ENCODE data around the gene CENPH. TPM values are rescaled to one million over a fixed set of nuclear protein-coding genes. Genes with fewer than 3 reads are reported as not detected.
A peak's percentile ranks its signal among the peaks of the same experiment; 100 is the strongest.

The CENPH gene
- total and polyA plus RNA-seq, 4 experiments from 2014 or later = 6.1 to 8.3 (median 6.6) TPM

DNA sequence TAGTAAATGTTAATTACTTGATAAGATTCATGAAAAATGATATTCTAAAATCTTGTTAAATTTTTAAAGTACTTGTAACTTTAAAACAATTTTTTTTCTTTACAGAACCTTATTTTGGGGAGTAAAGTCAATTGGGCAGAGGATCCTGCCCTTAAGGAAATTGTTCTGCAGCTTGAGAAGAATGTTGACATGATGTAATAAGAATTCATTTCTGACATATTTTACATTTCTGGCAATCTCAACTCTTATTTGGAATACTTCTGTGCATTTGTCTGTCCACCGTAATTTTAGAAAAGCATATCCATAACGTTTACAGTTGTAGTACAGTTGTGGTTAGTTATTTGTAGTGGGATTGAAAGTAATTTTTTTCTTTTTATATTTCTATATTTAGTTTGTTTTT is 20.2 kb downstream of the CENPH start:
- Histone ChIP-seq H3K4me1 (ENCODE audit: insufficient read depth, low read length) (no peaks in the 10 kb centered on the region), H3K4me3 (ENCODE audit: low read length in 2 of 2) (no peak overlapping the region), H3K36me3 (ENCODE audit: insufficient read depth, low read length) (no peaks in the 10 kb centered on the region), H3K27ac (ENCODE audit: low read depth, low read length) (no peak overlapping the region), H3K9me3 (ENCODE audit: control insufficient read depth in 1 of 2, low read length in 2 of 2) (no peaks in the 10 kb centered on the region), H3K27me3 (ENCODE audit: insufficient read depth, low read length) (no peaks in the 10 kb centered on the region)
- POLR2A ChIA-PET (ENCODE audit: partially characterized antibody) = no interaction called here
- no peak overlapping the region for H3K4me3 Mint-ChIP-seq
- no peak for DNase-seq
- H3K9me3 Mint-ChIP-seq = no peaks in the 10 kb centered on the region
- peaks cover 0 to 2% (median under 1%) of the 10 kb centered on the region in 4 donors for H3K4me1 Mint-ChIP-seq
- CTCF ChIA-PET (ENCODE audit: partially characterized antibody) = no interaction called here
- H3K36me3 Mint-ChIP-seq = no peaks in the 10 kb centered on the region
- intact Hi-C loops (cut with micrococcal nuclease) = loop anchor here (2.0 kb wide), 1 partner anchor 127 kb away; no protein-coding TSS in a partner anchor
- H3K27ac Mint-ChIP-seq = no peak overlapping the region
- no peaks in the 10 kb centered on the region for H3K27me3 Mint-ChIP-seq

DNA sequence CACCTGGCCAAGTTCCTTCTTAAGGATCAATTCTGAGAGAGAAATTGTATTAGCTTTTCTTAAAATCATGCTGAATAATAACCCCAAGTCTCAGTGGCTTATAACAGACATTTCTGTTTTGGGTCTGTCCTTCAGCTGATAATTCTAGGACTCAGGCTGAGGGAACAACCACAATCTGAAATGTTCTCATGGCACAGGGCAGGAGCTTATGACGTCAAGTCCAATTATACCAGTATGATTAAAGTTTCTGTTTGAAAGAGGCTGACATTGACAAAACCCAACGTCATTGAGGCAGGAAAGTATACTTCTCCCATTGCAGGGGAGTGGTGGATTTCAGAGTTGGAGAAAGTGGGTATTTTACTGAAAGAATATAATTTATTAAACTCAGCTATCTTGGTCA is 21.8 kb downstream of the CENPH start:
- no peak overlapping the region for H3K27ac ChIP-seq (ENCODE audit: low read depth, low read length)
- H3K4me3 ChIP-seq (ENCODE audit: low read length in 2 of 2) = no peak overlapping the region
- H3K36me3 ChIP-seq (ENCODE audit: insufficient read depth, low read length) = no peaks in the 10 kb centered on the region
- H3K9me3 ChIP-seq (ENCODE audit: control insufficient read depth in 1 of 2, low read length in 2 of 2) = no peaks in the 10 kb centered on the region
- ChIA-PET POLR2A (ENCODE audit: partially characterized antibody) (interaction anchor here (1.3 kb wide), 1 partner anchor 159 kb away, joined by 3 read pairs; the partner anchor contains the start of genes AK6, RAD17 and TAF9), CTCF (ENCODE audit: partially characterized antibody) (no interaction called here)
- intact Hi-C loops (cut with micrococcal nuclease) = loop anchor here (2.0 kb wide), 1 partner anchor 128 kb away; no protein-coding TSS in a partner anchor
- H3K4me1 ChIP-seq (ENCODE audit: insufficient read depth, low read length) = no peaks in the 10 kb centered on the region
- Mint-ChIP-seq H3K27me3 (no peaks in the 10 kb centered on the region), H3K36me3 (no peaks in the 10 kb centered on the region), H3K9me3 (no peaks in the 10 kb centered on the region), H3K27ac (peak overlapping the region in 1 of 7 donors; percentile 22), H3K4me3 (no peak overlapping the region), H3K4me1 (peaks cover 4 to 6% (median 5%) of the 10 kb centered on the region in 4 donors)
- H3K27me3 ChIP-seq (ENCODE audit: insufficient read depth, low read length) = no peaks in the 10 kb centered on the region
- no peak for DNase-seq

DNA sequence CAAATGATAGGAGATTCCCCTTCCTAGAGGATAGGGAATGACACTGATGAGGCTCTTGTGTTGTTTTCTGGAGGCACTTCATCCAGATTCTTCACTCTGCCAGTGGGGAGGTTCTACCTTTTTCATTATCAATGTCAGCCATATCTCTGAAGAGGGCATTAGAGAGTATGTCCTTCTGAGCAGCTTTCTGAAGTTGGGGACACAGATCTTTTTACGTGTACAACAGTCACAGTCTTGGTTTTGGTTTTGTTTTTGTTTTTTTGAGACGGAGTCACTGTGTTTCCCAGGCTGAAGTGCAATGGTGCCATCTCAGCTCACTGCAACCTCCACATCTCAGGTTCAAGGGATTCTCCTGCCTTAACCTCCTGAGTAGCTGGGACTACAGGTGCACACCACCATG is 22.6 kb downstream of the CENPH start:
- Mint-ChIP-seq H3K4me3 (peak overlapping the region in 1 of 8 donors; percentile 17), H3K36me3 (no peaks in the 10 kb centered on the region), H3K4me1 (peaks cover 5 to 7% (median 7%) of the 10 kb centered on the region in 4 donors), H3K27me3 (no peaks in the 10 kb centered on the region), H3K9me3 (no peaks in the 10 kb centered on the region), H3K27ac (peak overlapping the region in 3 of 7 donors; percentile 4 to 66 (median 41))
- peak in 1 of 5 donors; percentile 10 for DNase-seq
- CTCF ChIA-PET (ENCODE audit: partially characterized antibody) = interaction anchor here (0.7 kb wide), 1 partner anchor 26 kb away, joined by 3 read pairs; no protein-coding TSS in a partner anchor
- H3K9me3 ChIP-seq (ENCODE audit: control insufficient read depth in 1 of 2, low read length in 2 of 2) = no peaks in the 10 kb centered on the region
- no peaks in the 10 kb centered on the region for H3K36me3 ChIP-seq (ENCODE audit: insufficient read depth, low read length)
- no peak overlapping the region for H3K4me3 ChIP-seq (ENCODE audit: low read length in 2 of 2)
- H3K27me3 ChIP-seq (ENCODE audit: insufficient read depth, low read length) = no peaks in the 10 kb centered on the region
- intact Hi-C loops (cut with micrococcal nuclease) = no loop called here
- POLR2A ChIA-PET (ENCODE audit: partially characterized antibody) = interaction anchor here (1.3 kb wide), 1 partner anchor 158 kb away, joined by 3 read pairs; the partner anchor contains the start of genes AK6, RAD17 and TAF9
- no peak overlapping the region for H3K27ac ChIP-seq (ENCODE audit: low read depth, low read length)
- peaks cover 6% of the 10 kb centered on the region for H3K4me1 ChIP-seq (ENCODE audit: insufficient read depth, low read length)

DNA sequence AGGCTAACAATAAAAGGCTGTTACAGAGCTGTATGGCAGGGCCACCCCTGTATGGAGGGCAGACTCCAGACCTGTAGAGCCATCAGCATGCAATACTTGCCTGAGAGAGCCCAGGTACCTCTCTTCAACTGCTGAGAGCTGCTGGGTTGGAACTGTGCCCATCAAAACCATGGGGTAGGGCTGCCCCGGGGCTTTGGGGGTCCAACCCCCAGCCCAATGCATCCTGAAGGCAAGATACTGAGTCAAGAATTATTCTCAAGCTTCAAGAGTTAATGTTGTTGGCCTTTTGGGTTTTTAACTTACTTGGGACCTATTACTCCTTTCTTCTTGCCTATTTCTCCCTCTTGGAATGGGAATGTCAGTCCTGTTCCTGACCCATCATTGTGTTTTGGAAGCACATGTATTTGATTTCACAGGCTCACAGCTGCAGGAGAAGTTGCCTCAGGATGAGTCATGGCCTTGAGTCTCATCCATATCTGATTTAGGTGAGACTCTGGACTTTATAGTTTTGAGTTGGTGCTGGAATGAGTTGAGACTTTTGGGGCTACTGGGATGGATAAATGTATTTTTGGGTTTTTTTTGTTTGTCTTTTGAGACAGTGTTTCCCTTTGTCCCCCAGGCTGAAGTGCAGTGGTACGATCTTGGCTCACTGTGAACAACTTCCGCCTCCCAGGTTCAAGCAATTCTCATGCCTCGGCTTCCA is 24.3 kb downstream of the CENPH start:
- CTCF ChIA-PET (ENCODE audit: partially characterized antibody) = no interaction called here
- Histone ChIP-seq H3K27me3 (ENCODE audit: insufficient read depth, low read length) (no peaks in the 10 kb centered on the region), H3K4me1 (ENCODE audit: insufficient read depth, low read length) (peaks cover 12% of the 10 kb centered on the region), H3K36me3 (ENCODE audit: insufficient read depth, low read length) (no peaks in the 10 kb centered on the region), H3K4me3 (ENCODE audit: low read length in 2 of 2) (no peak overlapping the region), H3K27ac (ENCODE audit: low read depth, low read length) (no peak overlapping the region), H3K9me3 (ENCODE audit: control insufficient read depth in 1 of 2, low read length in 2 of 2) (no peaks in the 10 kb centered on the region)
- no peaks in the 10 kb centered on the region for H3K27me3 Mint-ChIP-seq
- H3K4me1 Mint-ChIP-seq = peaks cover 9 to 19% (median 17%) of the 10 kb centered on the region in 4 donors
- peaks cover 0 to 3% (median 0%) of the 10 kb centered on the region in 8 donors for H3K9me3 Mint-ChIP-seq
- peaks cover 0 to 9% of the 10 kb centered on the region in 2 donors for H3K36me3 Mint-ChIP-seq
- intact Hi-C loops (cut with micrococcal nuclease) = no loop called here
- no peak overlapping the region for H3K4me3 Mint-ChIP-seq
- POLR2A ChIA-PET (ENCODE audit: partially characterized antibody) = interaction anchor here (1.2 kb wide), 1 partner anchor 24 kb away, joined by 3 read pairs; the partner anchor contains the start of gene CENPH
- no peak for DNase-seq
- H3K27ac Mint-ChIP-seq = no peak overlapping the region

DNA sequence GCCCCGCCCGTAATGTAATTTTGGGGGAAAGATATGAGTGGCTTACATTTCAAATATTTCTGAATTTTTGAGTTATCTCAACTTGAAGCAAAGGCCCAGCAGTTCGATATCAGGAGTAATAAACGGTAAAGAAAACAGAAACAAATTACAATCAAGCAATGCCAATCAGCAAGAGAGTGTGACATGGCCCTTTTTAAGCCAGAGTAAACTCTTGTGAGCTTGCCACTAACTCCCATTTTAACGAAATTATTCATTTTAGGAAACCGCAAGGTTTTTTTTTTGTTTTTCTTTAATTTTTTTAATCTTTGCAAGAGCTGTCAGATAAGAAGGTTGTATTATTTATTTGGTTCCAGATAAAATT is 27.7 kb downstream of the CENPH start:
- H3K4me1 ChIP-seq (ENCODE audit: insufficient read depth, low read length) = peaks cover 22% of the 10 kb centered on the region
- H3K27ac ChIP-seq (ENCODE audit: low read depth, low read length) = peak overlapping the region; percentile 87
- no peaks in the 10 kb centered on the region for H3K27me3 Mint-ChIP-seq
- ChIA-PET POLR2A (ENCODE audit: partially characterized antibody) (interaction anchor here (1.0 to 8.0 kb wide), 4 partner anchors 16 to 174 kb away, joined by 3 to 81 read pairs (median 4); partner anchors contain the start of genes AK6, CDK7, RAD17 and TAF9), CTCF (ENCODE audit: partially characterized antibody) (interaction anchor here (1.3 to 2.7 kb wide), 3 partner anchors 17 to 124 kb away, joined by 4 to 9 read pairs (median 7); partner anchors contain the start of genes CDK7, CENPH and SLC30A5)
- H3K27me3 ChIP-seq (ENCODE audit: insufficient read depth, low read length) = no peaks in the 10 kb centered on the region
- peaks cover 0 to 4% (median 0%) of the 10 kb centered on the region in 8 donors for H3K9me3 Mint-ChIP-seq
- peak in 1 of 5 donors; percentile 14 for DNase-seq
- peaks cover 17 to 27% (median 24%) of the 10 kb centered on the region in 4 donors for H3K4me1 Mint-ChIP-seq
- H3K27ac Mint-ChIP-seq = peak overlapping the region; percentile 97 to 100 (median 98)
- intact Hi-C loops (cut with micrococcal nuclease) = loop anchor here (1.0 kb wide), 5 partner anchors 17 to 152 kb away; partner anchors contain the start of genes AK6, CCNB1, CDK7 and CENPH
- no peaks in the 10 kb centered on the region for H3K36me3 ChIP-seq (ENCODE audit: insufficient read depth, low read length)
- peak overlapping the region; percentile 96 to 100 (median 98) for H3K4me3 Mint-ChIP-seq
- H3K4me3 ChIP-seq (ENCODE audit: low read length in 2 of 2) = peak overlapping the region; percentile 67 to 92
- H3K36me3 Mint-ChIP-seq = peaks cover 5 to 10% of the 10 kb centered on the region in 2 donors
- H3K9me3 ChIP-seq (ENCODE audit: control insufficient read depth in 1 of 2, low read length in 2 of 2) = no peaks in the 10 kb centered on the region

DNA sequence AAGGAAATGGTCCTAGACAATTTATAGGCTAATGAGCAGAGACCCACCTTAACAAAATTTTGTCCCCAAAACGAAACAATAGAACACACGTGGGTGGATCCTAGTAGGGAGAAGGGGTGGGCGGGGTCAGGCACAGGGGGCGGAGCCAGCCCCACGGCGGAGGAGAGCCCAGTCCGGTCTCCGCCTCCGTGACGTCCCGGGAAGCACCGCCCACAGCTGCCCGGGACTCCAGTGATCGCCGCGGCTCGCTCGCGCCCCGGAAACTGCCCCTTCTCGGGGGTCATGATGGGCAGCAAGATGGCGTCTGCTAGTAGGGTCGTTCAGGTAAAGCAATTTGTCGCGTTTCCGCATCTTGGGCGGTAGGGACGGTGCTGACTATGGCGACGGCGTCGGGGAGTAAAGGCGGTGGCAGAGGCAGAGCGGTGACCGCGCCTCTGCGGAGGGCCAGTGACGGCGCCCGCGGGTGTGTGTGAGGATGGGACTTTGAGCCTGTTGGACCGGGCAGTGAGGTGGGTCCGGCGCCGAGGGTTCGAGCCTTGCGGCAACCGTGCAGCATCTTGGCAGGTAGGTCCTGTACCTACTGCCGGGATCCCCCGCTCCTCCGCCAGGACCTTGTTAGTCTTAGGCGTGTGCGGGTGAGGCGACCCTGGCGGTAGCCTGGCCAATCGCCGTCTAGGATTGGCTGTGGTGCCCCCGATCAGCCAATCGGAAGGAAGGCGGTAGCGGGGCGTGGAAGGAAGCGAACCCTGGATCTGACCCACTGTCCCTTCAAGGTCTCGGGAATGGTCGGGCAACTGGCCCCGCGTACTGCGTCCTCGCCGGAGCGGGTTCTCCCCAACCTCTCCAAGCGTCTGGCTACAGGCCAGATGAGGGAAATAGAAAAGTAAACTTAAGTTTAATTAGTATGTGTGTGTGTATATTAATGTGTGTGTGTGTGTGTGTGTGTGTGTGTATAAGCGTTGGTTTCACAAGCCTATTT is 28.5 kb downstream of the CENPH start:
- DNase-seq = peak; percentile 89 to 94 (median 90)
- peak overlapping the region; percentile 67 to 92 for H3K4me3 ChIP-seq (ENCODE audit: low read length in 2 of 2)
- no peaks in the 10 kb centered on the region for H3K9me3 ChIP-seq (ENCODE audit: control insufficient read depth in 1 of 2, low read length in 2 of 2)
- H3K27ac ChIP-seq (ENCODE audit: low read depth, low read length) = peak overlapping the region; percentile 87
- no peaks in the 10 kb centered on the region for H3K36me3 ChIP-seq (ENCODE audit: insufficient read depth, low read length)
- intact Hi-C loops (cut with micrococcal nuclease) = loop anchor here (1.0 kb wide), 5 partner anchors 16 to 151 kb away; partner anchors contain the start of genes AK6, CCNB1, CDK7 and CENPH
- peak overlapping the region; percentile 97 to 100 (median 98) for H3K27ac Mint-ChIP-seq
- H3K9me3 Mint-ChIP-seq = peaks cover 0 to 4% (median 0%) of the 10 kb centered on the region in 8 donors
- H3K36me3 Mint-ChIP-seq = peaks cover 5 to 11% of the 10 kb centered on the region in 2 donors
- H3K4me1 ChIP-seq (ENCODE audit: insufficient read depth, low read length) = peaks cover 22% of the 10 kb centered on the region
- no peaks in the 10 kb centered on the region for H3K27me3 ChIP-seq (ENCODE audit: insufficient read depth, low read length)
- no peaks in the 10 kb centered on the region for H3K27me3 Mint-ChIP-seq
- ChIA-PET POLR2A (ENCODE audit: partially characterized antibody) (interaction anchor here (0.5 to 8.0 kb wide), 7 partner anchors 10 to 175 kb away, joined by 3 to 81 read pairs (median 3); partner anchors contain the start of genes AK6, CDK7, RAD17 and TAF9), CTCF (ENCODE audit: partially characterized antibody) (interaction anchor here (1.0 to 2.7 kb wide), 5 partner anchors 17 to 124 kb away, joined by 3 to 9 read pairs (median 4); partner anchors contain the start of genes CDK7, CENPH and SLC30A5)
- peak overlapping the region; percentile 96 to 100 (median 98) for H3K4me3 Mint-ChIP-seq
- peaks cover 19 to 27% (median 25%) of the 10 kb centered on the region in 4 donors for H3K4me1 Mint-ChIP-seq
